GM21360 (cell line): Measurements from ENCODE around the gene CD163.
"Not testable (repeated sequence)": the region's sequence is repeated elsewhere in the genome, so short reads cannot be mapped to it uniquely, and the experiment has no call there.

Experiments used
- ATAC-seq: cut with Tn5 transposase; IDR thresholded peaks from one replicate; pipeline ENCODE4 v1.9.1; 2021; ENCODE audit warnings: mild to moderate bottlenecking, moderate library complexity; ENCODE audit not compliant: unreplicated experiment

The CD163 gene

GRCh38 chr12:7451756-7452155 is 51.8 kb downstream of the CD163 start:
- no peak for ATAC-seq

GRCh38 chr12:7450667-7451066 is 52.9 kb downstream of the CD163 start:
- no peak for ATAC-seq

- no peak for ATAC-seq
Measured at GRCh38 chr12:7448099-7448498, 55.5 kb downstream of the CD163 start.

- ATAC-seq = no peak
Measured at GRCh38 chr12:7444537-7444936, 59.0 kb downstream of the CD163 start.

- ATAC-seq = no peak
Measured at GRCh38 chr12:7444076-7444475, 59.5 kb downstream of the CD163 start, which contains the start of gene CD163L1. TSS of gene CD163L1 (minus strand) at chr12:7444153. CDS start at chr12:7444127, 26 bp downstream.

- ATAC-seq = no peak
Measured at GRCh38 chr12:7441216-7441615, 62.4 kb downstream of the CD163 start.

GRCh38 chr12:7439579-7440505 is 63.7 kb downstream of the CD163 start:
- ATAC-seq = no peak

GRCh38 chr12:7438291-7438995 is 65.1 kb downstream of the CD163 start:
- not testable (repeated sequence) for ATAC-seq

GRCh38 chr12:7437494-7437893 is 66.1 kb downstream of the CD163 start:
- not testable (repeated sequence) for ATAC-seq

- ATAC-seq = no peak
Measured at GRCh38 chr12:7434670-7435069, 68.9 kb downstream of the CD163 start.

- no peak for ATAC-seq
Measured at GRCh38 chr12:7433276-7433822, 70.2 kb downstream of the CD163 start.

GRCh38 chr12:7431993-7432685 is 71.4 kb downstream of the CD163 start:
- no peak for ATAC-seq
